Measurements from ENCODE around the gene CERS2.

- no peak for TF ChIP-seq IKZF3 (tag by site-specific recombination; IDR thresholded peaks at IDR 0.05)
- no peak for TF ChIP-seq SP7 (tag by site-specific recombination; IDR thresholded peaks at IDR 0.05)
- TF ChIP-seq, protein P1, sequence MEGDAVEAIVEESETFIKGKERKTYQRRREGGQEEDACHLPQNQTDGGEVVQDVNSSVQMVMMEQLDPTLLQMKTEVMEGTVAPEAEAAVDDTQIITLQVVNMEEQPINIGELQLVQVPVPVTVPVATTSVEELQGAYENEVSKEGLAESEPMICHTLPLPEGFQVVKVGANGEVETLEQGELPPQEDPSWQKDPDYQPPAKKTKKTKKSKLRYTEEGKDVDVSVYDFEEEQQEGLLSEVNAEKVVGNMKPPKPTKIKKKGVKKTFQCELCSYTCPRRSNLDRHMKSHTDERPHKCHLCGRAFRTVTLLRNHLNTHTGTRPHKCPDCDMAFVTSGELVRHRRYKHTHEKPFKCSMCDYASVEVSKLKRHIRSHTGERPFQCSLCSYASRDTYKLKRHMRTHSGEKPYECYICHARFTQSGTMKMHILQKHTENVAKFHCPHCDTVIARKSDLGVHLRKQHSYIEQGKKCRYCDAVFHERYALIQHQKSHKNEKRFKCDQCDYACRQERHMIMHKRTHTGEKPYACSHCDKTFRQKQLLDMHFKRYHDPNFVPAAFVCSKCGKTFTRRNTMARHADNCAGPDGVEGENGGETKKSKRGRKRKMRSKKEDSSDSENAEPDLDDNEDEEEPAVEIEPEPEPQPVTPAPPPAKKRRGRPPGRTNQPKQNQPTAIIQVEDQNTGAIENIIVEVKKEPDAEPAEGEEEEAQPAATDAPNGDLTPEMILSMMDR (tag by site-specific recombination; IDR thresholded peaks at IDR 0.05), result no peak
- TF ChIP-seq, protein P2, sequence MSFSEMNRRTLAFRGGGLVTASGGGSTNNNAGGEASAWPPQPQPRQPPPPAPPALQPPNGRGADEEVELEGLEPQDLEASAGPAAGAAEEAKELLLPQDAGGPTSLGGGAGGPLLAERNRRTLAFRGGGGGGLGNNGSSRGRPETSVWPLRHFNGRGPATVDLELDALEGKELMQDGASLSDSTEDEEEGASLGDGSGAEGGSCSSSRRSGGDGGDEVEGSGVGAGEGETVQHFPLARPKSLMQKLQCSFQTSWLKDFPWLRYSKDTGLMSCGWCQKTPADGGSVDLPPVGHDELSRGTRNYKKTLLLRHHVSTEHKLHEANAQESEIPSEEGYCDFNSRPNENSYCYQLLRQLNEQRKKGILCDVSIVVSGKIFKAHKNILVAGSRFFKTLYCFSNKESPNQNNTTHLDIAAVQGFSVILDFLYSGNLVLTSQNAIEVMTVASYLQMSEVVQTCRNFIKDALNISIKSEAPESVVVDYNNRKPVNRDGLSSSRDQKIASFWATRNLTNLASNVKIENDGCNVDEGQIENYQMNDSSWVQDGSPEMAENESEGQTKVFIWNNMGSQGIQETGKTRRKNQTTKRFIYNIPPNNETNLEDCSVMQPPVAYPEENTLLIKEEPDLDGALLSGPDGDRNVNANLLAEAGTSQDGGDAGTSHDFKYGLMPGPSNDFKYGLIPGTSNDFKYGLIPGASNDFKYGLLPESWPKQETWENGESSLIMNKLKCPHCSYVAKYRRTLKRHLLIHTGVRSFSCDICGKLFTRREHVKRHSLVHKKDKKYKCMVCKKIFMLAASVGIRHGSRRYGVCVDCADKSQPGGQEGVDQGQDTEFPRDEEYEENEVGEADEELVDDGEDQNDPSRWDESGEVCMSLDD (tag by site-specific recombination; IDR thresholded peaks at IDR 0.05), result no peak
Observed at GRCh38 chr1:150969626-150970025, 5.0 kb downstream of the CERS2 start.

Measured in HEK293 (cell line).